Tibial artery (tissue), 4 donors: ENCODE measurements around the gene GATA5.

Source experiments
- DNase-seq, 2 donors: peaks; one replicate each; pipeline ENCODE4 v3.0.0-alpha.2; 2019
- H3K27ac ChIP-seq, 2 donors: fragments of 200-600 bp; sonication (generic) in 1 of 2; 1 replicate in 1 of 2; 2 replicates in 1 of 2; pipeline ENCODE4 v1.5.1; 2018 to 2019; ENCODE audit warnings: mild to moderate bottlenecking in 1 of 2
- H3K27me3 ChIP-seq, 2 donors: fragments of 200-600 bp; sonication (generic) in 1 of 2; one replicate each; pipeline versions ENCODE4 v1.5.1 to v1.6.0; 2016 to 2019
- H3K36me3 ChIP-seq, 3 donors: fragments of 200-600 bp; sonication (generic) in 2 of 3; one replicate each; pipeline ENCODE4 v1.5.1; 2016 to 2019; ENCODE audit warnings: mild to moderate bottlenecking in 2 of 3
- H3K4me1 ChIP-seq, 4 donors: fragments of 200-600 bp; sonication (generic) in 2 of 4; 1 replicate in 3 of 4; 2 replicates in 1 of 4; pipeline ENCODE4 v1.5.1; 2016 to 2019
- H3K4me3 ChIP-seq, 2 donors: fragments of 200-600 bp; sonication (generic) in 1 of 2; 1 replicate in 1 of 2; 2 replicates in 1 of 2; pipeline ENCODE4 v1.5.1; 2018 to 2019; ENCODE audit warnings: mild to moderate bottlenecking in 2 of 2
- H3K9me3 ChIP-seq, 3 donors: fragments of 200-600 bp; sonication (generic) in 1 of 3; one replicate each; pipeline ENCODE4 v1.5.1; 2016 to 2019
- intact Hi-C: fragments of 100-400 bp; cut with DNase I; formaldehyde crosslinking; loops from one replicate; pipeline ENCODE4 v1.15.0; 2023; ENCODE audit warnings: low total_unique reads
- TF ChIP-seq, protein P1 (sequence below), 2 experiments: fragments of 200-600 bp in 1 of 2; fragments of 450-650 bp in 1 of 2; IDR thresholded peaks; one replicate each; pipeline ENCODE4 v1.5.1; 2017 to 2019; ENCODE audit warnings: antibody characterized with exemption in 2 of 2, mild to moderate bottlenecking in 1 of 2, moderate library complexity in 1 of 2

GATA5 gene

DNA sequence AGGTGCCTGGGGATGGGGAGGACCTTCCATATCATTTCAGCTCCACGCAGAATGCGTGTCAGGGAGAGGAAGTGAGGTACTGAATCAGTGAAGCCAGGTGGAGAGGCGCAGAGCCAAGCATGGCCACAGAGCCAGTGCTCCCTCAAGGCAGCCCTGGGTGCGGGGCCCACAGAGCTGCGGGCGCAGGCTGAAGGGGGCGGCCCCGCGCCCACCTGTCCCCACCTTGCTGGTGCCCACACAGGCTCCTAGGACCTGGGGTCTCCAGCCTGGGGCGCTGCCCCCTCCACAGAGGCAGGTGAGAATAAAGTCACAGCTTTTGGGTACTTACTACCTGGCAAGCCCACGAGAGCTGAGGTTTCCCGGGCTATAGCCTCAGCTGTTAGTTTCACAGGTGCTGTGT lies 40.0 kb upstream of the GATA5 start:
- Histone ChIP-seq H3K4me3 (no peak overlapping the region), H3K27me3 (peaks cover 0 to 89% of the 10 kb centered on the region in 2 donors), H3K36me3 (no peaks in the 10 kb centered on the region), H3K9me3 (no peaks in the 10 kb centered on the region), H3K4me1 (no peaks in the 10 kb centered on the region), H3K27ac (no peak overlapping the region)
- TF ChIP-seq, protein P1, sequence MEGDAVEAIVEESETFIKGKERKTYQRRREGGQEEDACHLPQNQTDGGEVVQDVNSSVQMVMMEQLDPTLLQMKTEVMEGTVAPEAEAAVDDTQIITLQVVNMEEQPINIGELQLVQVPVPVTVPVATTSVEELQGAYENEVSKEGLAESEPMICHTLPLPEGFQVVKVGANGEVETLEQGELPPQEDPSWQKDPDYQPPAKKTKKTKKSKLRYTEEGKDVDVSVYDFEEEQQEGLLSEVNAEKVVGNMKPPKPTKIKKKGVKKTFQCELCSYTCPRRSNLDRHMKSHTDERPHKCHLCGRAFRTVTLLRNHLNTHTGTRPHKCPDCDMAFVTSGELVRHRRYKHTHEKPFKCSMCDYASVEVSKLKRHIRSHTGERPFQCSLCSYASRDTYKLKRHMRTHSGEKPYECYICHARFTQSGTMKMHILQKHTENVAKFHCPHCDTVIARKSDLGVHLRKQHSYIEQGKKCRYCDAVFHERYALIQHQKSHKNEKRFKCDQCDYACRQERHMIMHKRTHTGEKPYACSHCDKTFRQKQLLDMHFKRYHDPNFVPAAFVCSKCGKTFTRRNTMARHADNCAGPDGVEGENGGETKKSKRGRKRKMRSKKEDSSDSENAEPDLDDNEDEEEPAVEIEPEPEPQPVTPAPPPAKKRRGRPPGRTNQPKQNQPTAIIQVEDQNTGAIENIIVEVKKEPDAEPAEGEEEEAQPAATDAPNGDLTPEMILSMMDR (IDR thresholded peaks at IDR 0.05), result no peak
- no peak for DNase-seq
- intact Hi-C loops, result no loop called here

DNA sequence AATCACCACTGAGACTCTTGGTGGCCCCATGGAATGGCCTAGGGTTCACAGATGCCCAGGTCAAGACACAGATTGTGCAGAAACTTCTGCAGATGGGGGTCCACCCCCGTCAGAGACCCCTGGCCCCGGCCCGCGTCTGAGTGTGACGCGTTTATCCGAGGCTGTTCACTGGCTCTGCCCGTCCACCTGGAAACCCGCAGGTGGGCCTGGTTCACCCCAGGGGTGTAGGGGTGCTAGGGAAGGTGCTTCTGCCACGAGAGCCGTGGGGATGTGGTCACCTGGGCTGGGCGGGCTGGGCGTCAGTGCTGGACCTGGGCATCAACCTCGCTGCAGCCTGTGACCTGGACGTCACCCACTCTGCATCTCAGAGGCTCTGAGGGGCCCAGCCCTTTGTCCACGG lies 39.5 kb upstream of the GATA5 start:
- H3K4me1 ChIP-seq, result no peaks in the 10 kb centered on the region

DNA sequence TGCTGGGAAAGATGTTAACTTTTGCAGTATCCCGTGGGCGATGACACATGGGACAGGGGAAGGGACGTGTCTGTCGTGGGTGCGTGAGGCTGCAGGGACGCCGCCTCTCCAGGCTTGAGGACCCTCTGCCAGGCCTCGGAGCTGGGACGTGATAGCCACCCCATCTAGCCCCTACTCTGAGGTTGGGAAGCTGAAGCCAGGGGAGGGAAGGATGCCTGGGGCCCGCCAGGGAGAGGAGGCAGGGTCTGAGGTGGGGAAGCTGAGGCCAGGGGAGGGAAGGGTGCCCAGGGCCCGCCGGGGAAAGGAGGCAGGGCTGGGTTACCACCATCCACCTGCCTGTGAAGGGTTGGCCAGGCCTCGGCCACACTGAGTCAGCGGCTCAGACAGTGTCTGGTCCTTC lies 38.2 kb upstream of the GATA5 start:
- TF ChIP-seq, protein P1 (IDR thresholded peaks at IDR 0.05), result no peak
- Histone ChIP-seq H3K9me3 (no peaks in the 10 kb centered on the region), H3K27me3 (peaks cover 0 to 83% of the 10 kb centered on the region in 2 donors), H3K27ac (no peak overlapping the region), H3K36me3 (no peaks in the 10 kb centered on the region), H3K4me3 (no peak overlapping the region), H3K4me1 (no peaks in the 10 kb centered on the region)
- intact Hi-C loops, result no loop called here
- no peak for DNase-seq

More for the DNA sequence above, 39.5 kb upstream of the GATA5 start:
- TF ChIP-seq, protein P1 (IDR thresholded peaks at IDR 0.05), result no peak
- peaks cover 0 to 92% of the 10 kb centered on the region in 2 donors for H3K27me3 ChIP-seq
- H3K4me3 ChIP-seq, result no peak overlapping the region
- intact Hi-C loops, result no loop called here
- H3K27ac ChIP-seq, result no peak overlapping the region
- DNase-seq, result no peak
- H3K36me3 ChIP-seq, result no peaks in the 10 kb centered on the region
- no peaks in the 10 kb centered on the region for H3K9me3 ChIP-seq

DNA sequence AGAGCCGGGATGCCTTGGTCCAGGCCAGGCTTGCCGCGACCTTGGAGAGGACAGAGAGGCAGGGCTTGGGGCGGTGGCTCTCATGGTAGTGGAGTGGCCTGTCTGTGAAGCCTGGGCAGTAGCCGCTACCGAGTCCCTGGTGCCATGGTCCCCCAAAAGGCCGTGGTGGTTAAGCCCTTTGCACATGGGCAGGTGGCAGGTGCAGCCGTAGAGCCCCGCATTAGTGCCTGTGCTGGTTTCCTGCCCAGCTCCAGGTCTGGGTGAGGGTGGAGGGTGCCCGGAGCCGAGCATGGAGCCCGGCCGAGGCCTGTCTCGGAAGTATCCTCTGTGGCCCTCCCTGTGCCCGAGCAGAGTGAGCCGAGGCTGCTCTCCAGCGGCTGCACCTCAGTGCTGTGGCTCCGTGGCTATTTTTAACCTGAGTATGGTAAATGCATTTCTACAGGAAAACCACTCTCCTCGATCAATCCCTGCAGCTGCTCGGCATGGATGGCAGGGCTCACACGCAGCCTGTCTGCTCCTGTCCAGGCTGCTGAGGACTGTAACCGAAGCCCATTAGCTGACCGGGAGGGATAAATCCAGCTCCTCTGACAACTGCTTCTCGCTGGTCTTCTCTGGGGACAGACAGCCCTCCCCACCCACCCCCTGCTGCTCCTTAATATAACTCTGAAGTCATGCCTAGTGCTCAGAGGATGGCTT lies 36.3 kb upstream of the GATA5 start:
- intact Hi-C loops, result no loop called here
- no peaks in the 10 kb centered on the region for H3K9me3 ChIP-seq
- H3K4me1 ChIP-seq, result no peaks in the 10 kb centered on the region
- DNase-seq, result no peak
- TF ChIP-seq, protein P1 (IDR thresholded peaks at IDR 0.05), result no peak
- peaks cover 0 to 70% of the 10 kb centered on the region in 2 donors for H3K27me3 ChIP-seq
- H3K27ac ChIP-seq, result no peak overlapping the region
- no peak overlapping the region for H3K4me3 ChIP-seq
- no peaks in the 10 kb centered on the region for H3K36me3 ChIP-seq

DNA sequence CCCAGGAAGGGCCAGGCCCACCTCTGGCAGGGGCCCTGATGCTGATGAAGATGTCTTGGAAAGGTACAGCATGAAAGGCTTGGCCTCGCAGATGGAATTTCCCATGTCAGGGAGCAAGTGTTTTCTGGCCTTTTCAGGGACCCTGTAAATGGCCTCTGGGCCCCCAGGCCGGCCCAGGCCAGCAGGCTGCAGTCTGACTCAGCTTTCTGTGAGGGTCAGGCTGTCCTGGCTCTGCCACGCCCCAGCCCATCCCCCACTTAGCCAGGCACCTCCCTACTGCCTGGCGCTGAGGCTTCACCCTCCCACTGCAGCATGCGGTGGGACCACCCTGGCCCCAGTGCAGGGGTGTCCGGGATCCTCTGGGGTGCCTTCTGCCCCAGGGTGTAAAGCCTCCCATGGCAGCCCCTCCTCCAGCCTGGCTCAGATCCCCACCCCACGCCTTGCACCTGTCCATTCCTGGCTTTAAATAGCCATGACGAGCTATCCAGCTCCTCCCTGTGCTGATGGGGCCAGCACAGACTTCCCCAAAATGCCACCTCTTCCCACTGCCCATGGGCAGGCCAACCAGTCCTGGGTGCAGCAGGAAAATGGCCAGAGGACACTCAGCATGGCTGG lies 35.6 kb upstream of the GATA5 start:
- TF ChIP-seq, protein P1 (IDR thresholded peaks at IDR 0.05), result no peak
- no peak for DNase-seq

More for the DNA sequence above, 35.6 kb upstream of the GATA5 start:
- H3K4me3 ChIP-seq, result no peak overlapping the region
- H3K9me3 ChIP-seq, result no peaks in the 10 kb centered on the region
- no peaks in the 10 kb centered on the region for H3K36me3 ChIP-seq
- no peak overlapping the region for H3K27ac ChIP-seq
- H3K27me3 ChIP-seq, result peaks cover 0 to 63% of the 10 kb centered on the region in 2 donors
- no peaks in the 10 kb centered on the region for H3K4me1 ChIP-seq
- intact Hi-C loops, result no loop called here
